HG02610 (cell line): ENCODE measurements around the gene CDR2L.
"Not testable (repeated sequence)": the region's sequence is repeated elsewhere in the genome, so short reads cannot be mapped to it uniquely, and the experiment has no call there.

Experiments
- ATAC-seq: cut with Tn5 transposase; IDR thresholded peaks from one replicate; pipeline ENCODE4 v1.9.1; 2021; ENCODE audit warnings: mild to moderate bottlenecking, moderate library complexity; ENCODE audit not compliant: unreplicated experiment

The CDR2L gene

DNA sequence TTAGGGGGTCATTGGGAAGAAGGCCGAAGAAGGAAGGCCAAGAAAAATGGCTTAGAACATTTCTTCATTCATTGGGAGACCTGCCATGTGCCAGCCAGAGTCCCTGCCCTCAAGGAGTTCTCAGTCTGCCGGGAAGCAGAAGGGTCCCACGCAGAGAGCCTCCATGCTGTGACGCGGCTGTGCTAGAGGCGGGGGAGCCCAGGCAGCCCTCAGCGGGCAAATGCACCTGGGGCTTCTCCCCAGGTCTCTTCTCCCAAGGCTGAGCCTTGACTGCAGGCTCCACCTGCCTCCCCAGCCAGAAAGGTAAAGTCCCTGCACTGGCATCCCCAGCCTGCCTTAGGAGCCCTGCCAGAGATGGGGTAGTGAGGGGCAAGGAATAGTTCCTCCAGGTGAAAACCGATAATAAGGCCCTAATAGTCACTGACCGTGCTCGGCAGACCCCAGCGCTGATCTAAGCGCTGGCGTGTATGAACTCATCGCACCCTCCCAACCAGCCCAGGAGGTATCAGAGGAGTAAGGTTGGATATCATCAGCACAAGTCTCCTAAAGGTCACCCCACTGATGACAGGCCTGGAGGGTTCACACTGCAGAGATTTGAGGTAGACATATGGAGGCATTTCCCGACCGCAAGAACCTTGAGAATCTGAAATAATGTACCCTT, 6.0 kb upstream of the CDR2L start:
- no peak for ATAC-seq

GRCh38 chr17:74981979-74982662, 5.3 kb upstream of the CDR2L start:
- ATAC-seq: peak; percentile 54

- ATAC-seq: not testable (repeated sequence)
These were observed 4.6 kb upstream of the CDR2L start for GRCh38 chr17:74982663-74983313.

GRCh38 chr17:74986206-74986576, 1.2 kb upstream of the CDR2L start:
- ATAC-seq: no peak

DNA sequence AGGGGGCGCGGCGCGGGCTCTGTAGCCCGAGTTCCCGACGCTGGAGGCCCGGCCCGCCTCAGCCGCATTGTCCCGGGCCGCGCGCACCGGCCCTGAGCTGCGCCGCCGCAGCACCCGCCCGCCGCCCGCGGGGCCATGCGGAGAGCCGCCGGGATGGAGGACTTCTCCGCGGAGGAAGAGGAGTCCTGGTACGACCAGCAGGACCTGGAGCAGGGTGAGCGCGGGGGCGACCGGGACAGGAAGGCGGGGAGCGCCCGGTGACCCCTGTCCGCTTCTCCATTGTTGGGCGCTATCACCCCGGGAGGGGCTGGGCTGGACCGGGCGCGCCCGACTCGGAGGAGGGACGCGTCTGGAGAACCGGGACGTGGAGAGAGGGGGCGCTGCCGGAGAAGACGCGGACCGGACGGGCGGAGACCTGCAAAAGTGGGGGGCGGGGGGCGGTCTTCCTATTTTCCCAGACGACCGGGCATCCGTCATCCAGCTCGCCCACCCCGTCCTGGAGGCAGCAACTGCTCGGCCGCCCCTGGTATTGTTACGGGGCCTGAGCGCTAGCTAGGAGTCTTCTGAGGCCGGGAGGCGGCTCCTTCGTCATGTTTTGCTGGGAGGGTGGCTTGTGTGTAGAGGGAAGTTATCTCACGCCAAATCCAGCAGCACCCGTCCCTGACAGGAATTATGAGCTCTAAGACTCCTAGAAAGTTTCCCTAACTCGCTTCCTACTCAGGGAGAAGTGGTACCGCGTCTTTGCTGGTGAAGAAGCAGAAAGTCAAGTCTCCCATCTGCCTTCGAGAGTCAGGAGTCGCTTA, 678 bp downstream of the CDR2L start:
- peak; percentile 27 for ATAC-seq

GRCh38 chr17:74990581-74991105, 3.2 kb downstream of the CDR2L start:
- no peak for ATAC-seq

GRCh38 chr17:74992223-74992622, 4.8 kb downstream of the CDR2L start:
- no peak for ATAC-seq

DNA sequence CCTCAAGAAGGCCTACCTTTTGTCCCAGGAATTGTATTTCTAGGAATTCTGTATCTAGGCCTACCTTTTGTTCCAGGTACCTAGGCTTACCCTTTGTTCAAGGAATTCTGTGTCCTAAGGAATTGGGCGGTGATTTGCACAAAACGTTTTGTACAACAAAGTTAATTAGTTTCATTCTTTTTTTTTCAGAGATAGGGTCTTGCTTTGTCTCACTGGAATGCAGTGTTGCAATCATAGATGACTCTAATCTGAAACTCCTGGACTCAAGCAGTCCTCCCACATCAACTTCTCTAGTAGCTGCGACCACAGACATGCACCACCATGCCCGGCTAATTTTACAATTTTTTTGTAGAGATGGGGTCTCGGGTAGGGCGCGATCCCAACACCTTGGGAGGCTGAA, 7.0 kb downstream of the CDR2L start:
- no peak for ATAC-seq

GRCh38 chr17:74995847-74996246, 8.4 kb downstream of the CDR2L start:
- ATAC-seq: no peak

GRCh38 chr17:74998783-74999182, 11.4 kb downstream of the CDR2L start:
- no peak for ATAC-seq

GRCh38 chr17:74999523-74999922, 12.1 kb downstream of the CDR2L start:
- no peak for ATAC-seq

DNA sequence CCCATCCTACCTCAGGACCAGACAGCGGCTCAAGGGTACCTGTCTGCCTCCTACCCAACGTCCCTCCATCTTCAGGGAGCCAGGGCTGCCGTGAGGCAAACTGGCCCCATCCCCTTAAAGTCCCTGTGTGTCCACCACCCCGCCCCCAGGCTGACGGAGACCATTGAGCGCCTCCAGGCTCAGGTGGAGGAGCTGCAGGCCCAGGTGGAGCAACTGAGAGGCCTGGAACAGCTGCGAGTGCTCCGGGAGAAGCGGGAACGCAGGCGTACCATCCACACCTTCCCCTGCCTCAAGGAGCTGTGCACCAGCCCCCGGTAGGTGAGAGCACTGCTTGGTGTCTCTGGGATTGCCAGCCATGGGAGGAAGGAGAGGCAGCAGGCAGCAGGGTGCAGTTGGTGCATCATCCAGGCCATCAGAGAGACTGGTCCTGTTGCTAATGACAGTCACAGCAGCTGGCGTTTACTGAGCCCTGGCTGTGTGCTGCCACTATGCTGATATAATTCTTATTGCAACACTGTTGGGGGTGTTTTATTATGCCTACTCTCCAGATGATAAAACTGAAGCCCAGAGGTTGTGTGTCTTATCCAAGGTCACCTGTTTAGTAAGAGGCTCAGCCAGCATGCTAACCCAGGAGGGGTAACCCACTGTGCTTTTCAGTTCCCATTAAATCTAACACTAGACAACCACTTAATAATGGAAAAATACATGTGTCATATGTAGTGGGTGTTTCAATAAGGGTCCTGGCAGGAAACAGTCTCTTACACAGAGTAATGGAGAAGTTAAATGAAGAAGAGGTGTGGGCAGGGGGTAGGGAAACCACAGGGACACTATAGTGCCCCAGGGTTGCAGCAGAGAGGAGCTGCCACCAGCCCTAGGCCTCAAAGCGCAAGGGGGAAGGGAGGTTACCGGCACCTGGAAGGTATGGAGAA, 14.7 kb downstream of the CDR2L start:
- ATAC-seq: no peak

DNA sequence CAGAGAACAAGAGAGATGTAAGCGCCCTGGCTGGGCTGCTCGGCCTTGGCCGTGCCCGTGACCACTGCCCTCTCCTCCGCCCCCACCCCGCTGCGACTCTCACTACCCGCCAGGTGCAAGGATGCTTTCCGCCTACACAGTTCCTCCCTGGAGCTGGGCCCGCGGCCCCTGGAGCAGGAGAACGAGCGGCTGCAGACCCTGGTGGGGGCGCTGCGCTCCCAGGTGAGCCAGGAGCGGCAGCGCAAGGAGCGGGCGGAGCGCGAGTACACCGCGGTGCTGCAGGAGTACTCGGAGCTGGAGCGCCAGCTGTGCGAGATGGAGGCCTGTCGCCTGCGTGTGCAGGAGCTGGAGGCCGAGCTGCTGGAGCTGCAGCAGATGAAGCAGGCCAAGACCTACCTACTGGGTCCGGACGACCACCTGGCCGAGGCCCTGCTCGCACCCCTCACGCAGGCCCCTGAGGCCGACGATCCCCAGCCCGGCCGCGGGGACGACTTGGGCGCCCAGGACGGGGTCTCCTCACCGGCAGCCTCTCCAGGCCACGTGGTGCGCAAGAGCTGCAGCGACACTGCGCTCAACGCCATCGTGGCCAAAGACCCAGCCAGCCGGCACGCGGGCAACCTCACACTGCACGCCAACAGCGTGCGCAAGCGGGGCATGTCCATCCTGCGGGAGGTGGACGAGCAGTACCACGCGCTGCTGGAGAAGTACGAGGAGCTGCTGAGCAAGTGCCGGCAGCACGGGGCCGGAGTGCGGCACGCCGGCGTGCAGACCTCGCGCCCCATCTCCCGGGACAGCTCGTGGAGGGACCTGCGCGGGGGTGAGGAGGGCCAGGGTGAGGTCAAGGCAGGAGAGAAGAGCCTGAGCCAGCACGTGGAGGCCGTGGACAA, 15.9 kb downstream of the CDR2L start:
- ATAC-seq: no peak

GRCh38 chr17:75003957-75004355, 16.5 kb downstream of the CDR2L start:
- ATAC-seq: no peak

DNA sequence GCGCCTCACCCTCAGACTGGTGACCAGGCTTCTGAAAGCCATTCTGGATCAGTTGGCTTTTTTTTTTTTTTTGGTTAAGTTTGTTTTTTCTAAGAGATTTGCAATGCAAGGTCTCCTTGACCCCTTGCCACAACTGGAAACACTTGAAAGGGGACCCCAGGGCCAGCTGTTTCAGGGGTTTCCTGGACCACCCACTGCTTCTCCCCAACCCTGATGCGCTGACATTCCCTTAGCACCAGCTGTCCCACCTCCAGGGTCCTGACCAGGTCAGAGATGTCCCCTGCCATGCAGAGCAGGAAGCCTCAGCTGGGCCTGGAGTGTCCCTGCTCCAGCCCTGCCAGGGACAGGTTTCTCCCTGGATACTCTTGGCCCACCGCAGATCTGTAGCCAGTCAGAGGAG, 16.9 kb downstream of the CDR2L start:
- no peak for ATAC-seq

DNA sequence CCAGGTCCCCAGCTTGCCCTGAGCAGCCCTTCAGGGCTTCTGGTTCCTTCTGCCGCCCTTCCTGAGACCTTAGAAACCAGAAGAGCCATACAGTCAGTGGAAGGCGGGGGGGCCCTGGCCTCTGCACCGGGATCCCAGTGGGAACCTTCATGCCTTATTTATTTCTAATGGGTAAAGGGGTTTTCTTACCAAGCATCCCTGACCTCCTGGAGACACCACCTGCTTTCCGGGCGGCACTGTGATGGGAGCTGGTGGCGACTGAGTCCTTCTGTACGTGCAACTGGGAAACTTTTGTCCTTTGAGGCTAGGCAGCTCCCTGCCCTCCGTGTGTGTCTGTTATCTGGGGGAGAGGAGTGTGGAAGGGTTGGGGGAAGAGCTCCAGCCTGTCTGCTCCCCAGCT, 17.9 kb downstream of the CDR2L start:
- ATAC-seq: no peak

DNA sequence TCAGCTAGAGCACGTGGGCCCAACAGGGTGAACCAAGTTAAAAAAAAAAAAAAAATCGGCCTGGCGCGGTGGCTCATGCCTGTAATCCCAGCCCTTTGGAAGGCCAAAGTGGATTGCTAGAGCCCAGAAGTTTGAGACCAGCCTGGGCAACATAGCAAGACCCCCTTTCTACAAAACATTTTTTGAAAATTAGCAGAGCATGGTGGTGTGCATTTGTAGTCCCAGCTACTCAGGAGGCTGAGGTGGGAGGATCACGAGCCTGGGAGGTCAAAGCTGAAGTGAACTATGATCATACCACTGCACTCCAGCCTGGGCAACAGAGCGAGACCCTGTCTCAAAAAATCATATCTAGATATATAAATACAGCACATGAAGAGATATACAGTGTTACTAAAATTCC, 18.7 kb downstream of the CDR2L start:
- ATAC-seq: not testable (repeated sequence)

DNA sequence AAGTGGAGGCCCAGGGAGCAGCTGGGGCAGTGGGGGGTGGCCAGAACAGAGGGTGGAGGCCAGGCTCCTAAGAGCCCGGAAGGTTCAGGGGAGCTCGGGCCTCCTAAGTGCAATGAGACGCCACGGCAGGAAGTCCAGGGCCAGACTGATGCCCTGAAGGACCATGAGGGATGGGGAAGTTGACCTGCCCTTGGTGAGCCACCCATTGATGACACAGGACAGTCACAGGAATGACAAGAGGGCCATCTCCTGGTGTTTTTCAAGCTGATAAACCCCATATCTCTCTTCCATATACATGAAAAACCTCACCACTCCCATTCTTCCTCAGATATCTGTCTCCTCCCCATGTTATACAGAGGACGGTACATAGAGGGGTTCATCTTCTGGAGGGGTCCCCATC, 19.2 kb downstream of the CDR2L start:
- ATAC-seq: no peak

- ATAC-seq: no peak
These were observed 20.9 kb downstream of the CDR2L start for GRCh38 chr17:75008373-75008772.
